MM.1S (cell line): ENCODE measurements around the gene HNRNPLL.

Experiments used
- EZH2 ChIP-seq: fragments of 300-600 bp; sonication (generic); optimal IDR thresholded peaks from 2 replicates; pipeline ENCODE3; 2017; ENCODE audit warnings: low read depth, mild to moderate bottlenecking, antibody characterized with exemption, low read length, mixed read lengths
- TF ChIP-seq, protein P1 (sequence below): fragments of 300-600 bp; sonication (generic); IDR thresholded peaks from 2 replicates; pipeline ENCODE4 v1.5.1; 2016; ENCODE audit warnings: antibody characterized with exemption, low read length, mixed read lengths

DNA sequence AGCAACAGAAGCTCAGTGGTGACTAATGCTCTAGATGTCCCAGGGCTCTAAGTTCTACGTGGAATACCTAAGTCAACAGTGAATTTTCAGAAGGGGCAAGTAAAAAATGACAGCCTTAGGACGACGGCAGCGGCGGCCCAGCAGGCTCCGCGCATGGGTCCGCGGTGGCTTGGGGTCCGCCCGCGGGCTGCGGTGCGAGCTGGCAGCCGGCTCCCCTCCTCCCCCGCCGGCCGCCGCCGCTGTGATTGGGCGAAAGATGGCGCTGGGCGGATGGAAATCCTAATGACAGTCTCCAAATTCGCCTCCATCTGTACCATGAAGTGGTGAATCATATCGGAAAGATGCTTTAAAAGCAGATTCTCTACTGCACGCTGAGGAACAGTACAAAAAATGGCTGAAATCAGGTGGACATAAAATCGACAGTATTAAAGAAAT, 74.7 kb downstream of the HNRNPLL start:
- TF ChIP-seq, protein P1, sequence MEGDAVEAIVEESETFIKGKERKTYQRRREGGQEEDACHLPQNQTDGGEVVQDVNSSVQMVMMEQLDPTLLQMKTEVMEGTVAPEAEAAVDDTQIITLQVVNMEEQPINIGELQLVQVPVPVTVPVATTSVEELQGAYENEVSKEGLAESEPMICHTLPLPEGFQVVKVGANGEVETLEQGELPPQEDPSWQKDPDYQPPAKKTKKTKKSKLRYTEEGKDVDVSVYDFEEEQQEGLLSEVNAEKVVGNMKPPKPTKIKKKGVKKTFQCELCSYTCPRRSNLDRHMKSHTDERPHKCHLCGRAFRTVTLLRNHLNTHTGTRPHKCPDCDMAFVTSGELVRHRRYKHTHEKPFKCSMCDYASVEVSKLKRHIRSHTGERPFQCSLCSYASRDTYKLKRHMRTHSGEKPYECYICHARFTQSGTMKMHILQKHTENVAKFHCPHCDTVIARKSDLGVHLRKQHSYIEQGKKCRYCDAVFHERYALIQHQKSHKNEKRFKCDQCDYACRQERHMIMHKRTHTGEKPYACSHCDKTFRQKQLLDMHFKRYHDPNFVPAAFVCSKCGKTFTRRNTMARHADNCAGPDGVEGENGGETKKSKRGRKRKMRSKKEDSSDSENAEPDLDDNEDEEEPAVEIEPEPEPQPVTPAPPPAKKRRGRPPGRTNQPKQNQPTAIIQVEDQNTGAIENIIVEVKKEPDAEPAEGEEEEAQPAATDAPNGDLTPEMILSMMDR, result no peak
- no peak for TF ChIP-seq EZH2
